ENCODE measurements around the gene AGPAT4.

The AGPAT4 gene

DNA sequence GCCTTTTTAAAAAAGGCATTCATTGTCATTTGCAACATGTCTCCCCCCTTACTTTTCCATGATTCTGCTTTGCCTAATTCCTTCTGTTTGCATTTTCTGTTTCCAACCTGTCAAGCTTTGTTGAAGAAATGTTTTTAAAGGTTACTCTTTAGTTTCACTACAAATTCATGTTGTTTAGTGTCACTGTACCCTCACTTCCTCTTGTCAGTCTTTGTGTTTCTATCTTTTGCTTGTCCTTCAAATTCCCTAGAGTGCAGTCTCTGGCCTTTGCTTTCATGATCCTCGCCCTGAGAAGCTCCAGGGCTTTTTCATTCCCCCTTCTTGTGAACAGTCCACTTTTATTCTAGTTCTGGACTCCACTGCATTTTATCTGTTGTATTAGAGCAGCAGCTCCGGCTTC, 191.6 kb downstream of the AGPAT4 start:
- no peak for DNase-seq (ENCODE audit: low read depth in 4 of 4, low spot score in 1 of 4)

DNA sequence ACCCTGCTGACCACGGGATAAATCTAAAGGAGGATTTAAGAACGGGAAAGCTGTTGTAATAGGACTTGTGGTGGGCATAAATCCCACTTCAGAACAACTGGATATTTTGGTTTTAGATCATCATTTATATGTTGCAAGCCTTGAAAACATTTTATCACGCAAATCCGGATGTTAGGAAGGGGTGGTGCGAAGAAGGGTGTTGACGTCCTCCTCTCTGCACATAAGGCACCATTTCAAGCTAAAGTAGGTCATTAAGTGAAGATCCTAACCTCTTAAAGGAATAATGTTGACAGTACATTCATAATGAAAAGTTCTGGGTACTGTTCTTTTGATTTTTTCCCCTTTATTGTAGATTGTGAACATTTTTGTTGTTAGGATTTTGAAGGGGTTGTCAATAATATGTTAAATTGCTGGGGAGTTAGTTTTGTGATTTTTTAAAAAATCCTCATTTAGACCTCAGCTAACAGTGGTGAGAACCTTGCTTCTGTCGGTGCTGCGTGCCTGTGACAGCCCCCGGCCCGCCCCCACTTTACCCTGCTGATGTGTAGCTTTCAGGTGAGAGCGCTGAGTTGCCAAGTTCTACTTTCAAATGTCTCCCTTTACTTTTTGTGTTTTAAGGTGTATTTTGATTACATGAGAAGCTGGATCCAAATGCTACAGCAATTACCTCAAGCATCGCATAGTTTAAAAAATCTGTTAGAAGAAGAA, 193.4 kb downstream of the AGPAT4 start:
- DNase-seq (ENCODE audit: low read depth in 4 of 4, low spot score in 1 of 4): no peak
